HepG2 (cell line): ENCODE measurements around the gene BIRC7. TPM values are rescaled to one million over a fixed set of nuclear protein-coding genes. Genes with fewer than 3 reads are reported as not detected.

Source experiments
- ADNP ChIP-seq: sonication (generic); formaldehyde crosslinking; IDR thresholded peaks from 2 replicates; pipeline ENCODE4 v1.4.0; 2020; ENCODE audit warnings: missing genetic modification reagents
- ARHGAP35 ChIP-seq: sonication (generic); formaldehyde crosslinking; IDR thresholded peaks from 2 replicates; pipeline ENCODE4 v1.9.0; 2022; ENCODE audit warnings: mild to moderate bottlenecking, inconsistent platforms, moderate library complexity, missing genetic modification reagents, borderline replicate concordance
- ATF7 ChIP-seq, 2 experiments: fragments of 450-650 bp in 1 of 2; sonication (generic) in 1 of 2; formaldehyde crosslinking in 1 of 2; IDR thresholded peaks; 2 replicates each; pipeline versions ENCODE4 v1.4.0 to v1.6.1; 2016 to 2020; ENCODE audit warnings: antibody characterized with exemption in 1 of 2, mild to moderate bottlenecking in 1 of 2, missing genetic modification reagents in 1 of 2
- ISL2 ChIP-seq: sonication (generic); formaldehyde crosslinking; IDR thresholded peaks from 2 replicates; pipeline ENCODE4 v1.5.0; 2020; ENCODE audit warnings: missing genetic modification reagents
- MEIS1 ChIP-seq: sonication (generic); formaldehyde crosslinking; IDR thresholded peaks from 2 replicates; pipeline ENCODE4 v1.9.0; 2021; ENCODE audit warnings: mild to moderate bottlenecking, missing genetic modification reagents, moderate library complexity, borderline replicate concordance
- RELA ChIP-seq: sonication (generic); formaldehyde crosslinking; IDR thresholded peaks from 2 replicates; pipeline ENCODE4 v1.4.0; 2020; ENCODE audit warnings: missing genetic modification reagents
- ZBTB7B ChIP-seq: sonication (generic); formaldehyde crosslinking; IDR thresholded peaks from 2 replicates; pipeline ENCODE4 v1.4.0; 2020; ENCODE audit warnings: missing genetic modification reagents
- ZNF446 ChIP-seq: sonication (generic); formaldehyde crosslinking; IDR thresholded peaks from 2 replicates; pipeline ENCODE4 v1.5.0; 2020; ENCODE audit warnings: mild to moderate bottlenecking, missing genetic modification reagents
- ZNF468 ChIP-seq: sonication (generic); formaldehyde crosslinking; IDR thresholded peaks from 2 replicates; pipeline ENCODE4 v1.8.0; 2022; ENCODE audit warnings: mild to moderate bottlenecking, moderate library complexity, missing genetic modification reagents
- ZNF605 ChIP-seq: sonication (generic); formaldehyde crosslinking; IDR thresholded peaks from 2 replicates; pipeline ENCODE4 v1.8.0; 2022; ENCODE audit warnings: mild to moderate bottlenecking, missing genetic modification reagents
- ZNF792 ChIP-seq: IDR thresholded peaks from 2 replicates; pipeline ENCODE4 v1.6.1; 2016
- ZNF878 ChIP-seq: sonication (generic); formaldehyde crosslinking; IDR thresholded peaks from 2 replicates; pipeline ENCODE4 v1.8.1; 2023; ENCODE audit warnings: mild to moderate bottlenecking, missing genetic modification reagents, moderate library complexity
- polyA plus RNA-seq, 8 experiments: library from polyadenylated mRNA; depleted of rRNA in 3 of 8; stranded (reverse) in 7 of 8; unstranded in 1 of 8; fragments of >200 nt; fragmentation: Illumina TruSeq in 4 of 8; extraction: Trizol in 4 of 8; gene quantifications; 2 replicates each; pipeline versions ENCODE4 v1.2.1 to v1.2.3, GENCODE V29; 2011 to 2016; ENCODE audit warnings: low read depth in 4 of 8, missing spikeins in 1 of 8, mixed read lengths in 1 of 8; ENCODE audit not compliant: insufficient read depth in 1 of 8
- total RNA-seq, 5 experiments: library from RNA; depleted of rRNA; stranded (reverse); fragments of >200 nt; fragmentation: Illumina TruSeq; extraction: Trizol; gene quantifications; 2 replicates each; pipeline ENCODE4 v1.2.3, GENCODE V29; 2016; ENCODE audit warnings: low read depth in 1 of 5
- TF ChIP-seq, protein P1 (sequence below): fragments of 450-650 bp; IDR thresholded peaks from 2 replicates; pipeline ENCODE4 v1.6.1; 2016
- TF ChIP-seq, protein P2 (sequence below): sonication (generic); formaldehyde crosslinking; IDR thresholded peaks from 2 replicates; pipeline ENCODE4 v1.5.0; 2020; ENCODE audit warnings: missing genetic modification reagents
- TF ChIP-seq, protein P3 (sequence below): sonication (generic); formaldehyde crosslinking; IDR thresholded peaks from 2 replicates; pipeline ENCODE4 v1.4.0; 2020; ENCODE audit warnings: mild to moderate bottlenecking, low read depth, missing genetic modification reagents
- TF ChIP-seq, protein P4 (sequence below): IDR thresholded peaks from 2 replicates; pipeline ENCODE4 v1.6.1; 2016; ENCODE audit warnings: low read depth, control low read depth
- TF ChIP-seq, protein P5 (sequence below): sonication (generic); formaldehyde crosslinking; IDR thresholded peaks from 2 replicates; pipeline ENCODE4 v1.4.0; 2020; ENCODE audit warnings: missing genetic modification reagents, borderline replicate concordance

The BIRC7 gene
- total and polyA plus RNA-seq, 2 of the 13 experiments (the other 11 are each of a cell fraction or from before 2014, with no cell fraction given), result 0.27 to 5.1 TPM

DNA sequence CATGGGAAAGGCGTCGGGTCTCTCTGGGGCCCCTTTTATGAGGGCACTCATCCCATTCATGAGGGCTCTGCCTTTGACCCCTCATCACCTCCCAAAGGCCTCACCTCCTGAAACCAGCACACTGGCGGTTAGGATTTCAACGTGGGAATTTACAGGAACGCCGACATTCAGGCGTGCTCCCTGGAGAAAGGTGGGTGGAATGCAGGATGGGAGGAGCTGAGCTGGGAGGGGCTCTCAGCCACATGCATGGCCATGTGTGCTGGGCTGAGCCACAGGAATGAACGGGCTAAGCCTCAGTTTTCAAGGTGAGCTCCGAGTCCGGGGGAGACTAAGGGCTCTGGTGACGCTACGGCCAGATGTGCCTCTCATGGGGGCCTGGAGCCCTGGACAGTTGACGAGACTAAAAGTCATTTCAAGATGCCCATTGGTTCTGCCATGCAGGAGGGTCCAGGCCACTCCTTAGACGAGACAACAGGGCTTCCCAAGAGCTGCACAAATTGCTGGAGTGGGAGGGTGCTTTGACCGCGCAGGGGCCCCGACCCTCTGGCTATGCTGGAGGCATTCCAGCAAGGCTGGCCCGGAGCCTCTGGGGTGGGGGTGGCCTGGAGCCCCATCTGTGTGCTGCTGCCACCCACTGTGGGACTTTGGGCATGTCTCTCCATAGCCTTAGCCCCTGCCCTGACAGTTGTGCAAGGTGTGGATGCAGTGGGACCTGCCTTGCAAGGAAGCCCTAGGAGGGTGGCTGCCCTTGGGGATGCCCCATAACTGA is 33.1 kb downstream of the BIRC7 start (continued):
- TF ChIP-seq ATF7 (IDR thresholded peaks at IDR 0.05) (no peak), ATF7 (CRISPR knock-in tag; IDR thresholded peaks at IDR 0.05) (no peak), ZNF468 (no peak), ADNP (CRISPR knock-in tag) (no peak), ZNF878 (no peak), RELA (no peak), ZNF792 (CRISPR knock-in tag) (no peak), ZNF605 (CRISPR knock-in tag) (no peak), ZNF446 (no peak), MEIS1 (CRISPR knock-in tag) (no peak), ISL2 (CRISPR knock-in tag) (no peak), ZBTB7B (no peak), ARHGAP35 (CRISPR knock-in tag) (no peak)
- TF ChIP-seq, protein P1, sequence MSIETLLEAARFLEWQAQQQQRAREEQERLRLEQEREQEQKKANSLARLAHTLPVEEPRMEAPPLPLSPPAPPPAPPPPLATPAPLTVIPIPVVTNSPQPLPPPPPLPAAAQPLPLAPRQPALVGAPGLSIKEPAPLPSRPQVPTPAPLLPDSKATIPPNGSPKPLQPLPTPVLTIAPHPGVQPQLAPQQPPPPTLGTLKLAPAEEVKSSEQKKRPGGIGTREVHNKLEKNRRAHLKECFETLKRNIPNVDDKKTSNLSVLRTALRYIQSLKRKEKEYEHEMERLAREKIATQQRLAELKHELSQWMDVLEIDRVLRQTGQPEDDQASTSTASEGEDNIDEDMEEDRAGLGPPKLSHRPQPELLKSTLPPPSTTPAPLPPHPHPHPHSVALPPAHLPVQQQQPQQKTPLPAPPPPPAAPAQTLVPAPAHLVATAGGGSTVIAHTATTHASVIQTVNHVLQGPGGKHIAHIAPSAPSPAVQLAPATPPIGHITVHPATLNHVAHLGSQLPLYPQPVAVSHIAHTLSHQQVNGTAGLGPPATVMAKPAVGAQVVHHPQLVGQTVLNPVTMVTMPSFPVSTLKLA, result peak; percentile 40; the same call in 1 of the 2 replicates
- TF ChIP-seq, protein P2, sequence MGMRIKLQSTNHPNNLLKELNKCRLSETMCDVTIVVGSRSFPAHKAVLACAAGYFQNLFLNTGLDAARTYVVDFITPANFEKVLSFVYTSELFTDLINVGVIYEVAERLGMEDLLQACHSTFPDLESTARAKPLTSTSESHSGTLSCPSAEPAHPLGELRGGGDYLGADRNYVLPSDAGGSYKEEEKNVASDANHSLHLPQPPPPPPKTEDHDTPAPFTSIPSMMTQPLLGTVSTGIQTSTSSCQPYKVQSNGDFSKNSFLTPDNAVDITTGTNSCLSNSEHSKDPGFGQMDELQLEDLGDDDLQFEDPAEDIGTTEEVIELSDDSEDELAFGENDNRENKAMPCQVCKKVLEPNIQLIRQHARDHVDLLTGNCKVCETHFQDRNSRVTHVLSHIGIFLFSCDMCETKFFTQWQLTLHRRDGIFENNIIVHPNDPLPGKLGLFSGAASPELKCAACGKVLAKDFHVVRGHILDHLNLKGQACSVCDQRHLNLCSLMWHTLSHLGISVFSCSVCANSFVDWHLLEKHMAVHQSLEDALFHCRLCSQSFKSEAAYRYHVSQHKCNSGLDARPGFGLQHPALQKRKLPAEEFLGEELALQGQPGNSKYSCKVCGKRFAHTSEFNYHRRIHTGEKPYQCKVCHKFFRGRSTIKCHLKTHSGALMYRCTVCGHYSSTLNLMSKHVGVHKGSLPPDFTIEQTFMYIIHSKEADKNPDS (CRISPR knock-in tag), result 0 out of 2 replicates have a peak, but pooled peaks have one; percentile 23
- TF ChIP-seq, protein P3, sequence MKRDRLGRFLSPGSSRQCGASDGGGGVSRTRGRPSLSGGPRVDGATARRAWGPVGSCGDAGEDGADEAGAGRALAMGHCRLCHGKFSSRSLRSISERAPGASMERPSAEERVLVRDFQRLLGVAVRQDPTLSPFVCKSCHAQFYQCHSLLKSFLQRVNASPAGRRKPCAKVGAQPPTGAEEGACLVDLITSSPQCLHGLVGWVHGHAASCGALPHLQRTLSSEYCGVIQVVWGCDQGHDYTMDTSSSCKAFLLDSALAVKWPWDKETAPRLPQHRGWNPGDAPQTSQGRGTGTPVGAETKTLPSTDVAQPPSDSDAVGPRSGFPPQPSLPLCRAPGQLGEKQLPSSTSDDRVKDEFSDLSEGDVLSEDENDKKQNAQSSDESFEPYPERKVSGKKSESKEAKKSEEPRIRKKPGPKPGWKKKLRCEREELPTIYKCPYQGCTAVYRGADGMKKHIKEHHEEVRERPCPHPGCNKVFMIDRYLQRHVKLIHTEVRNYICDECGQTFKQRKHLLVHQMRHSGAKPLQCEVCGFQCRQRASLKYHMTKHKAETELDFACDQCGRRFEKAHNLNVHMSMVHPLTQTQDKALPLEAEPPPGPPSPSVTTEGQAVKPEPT (CRISPR knock-in tag), result no peak
- TF ChIP-seq, protein P4, sequence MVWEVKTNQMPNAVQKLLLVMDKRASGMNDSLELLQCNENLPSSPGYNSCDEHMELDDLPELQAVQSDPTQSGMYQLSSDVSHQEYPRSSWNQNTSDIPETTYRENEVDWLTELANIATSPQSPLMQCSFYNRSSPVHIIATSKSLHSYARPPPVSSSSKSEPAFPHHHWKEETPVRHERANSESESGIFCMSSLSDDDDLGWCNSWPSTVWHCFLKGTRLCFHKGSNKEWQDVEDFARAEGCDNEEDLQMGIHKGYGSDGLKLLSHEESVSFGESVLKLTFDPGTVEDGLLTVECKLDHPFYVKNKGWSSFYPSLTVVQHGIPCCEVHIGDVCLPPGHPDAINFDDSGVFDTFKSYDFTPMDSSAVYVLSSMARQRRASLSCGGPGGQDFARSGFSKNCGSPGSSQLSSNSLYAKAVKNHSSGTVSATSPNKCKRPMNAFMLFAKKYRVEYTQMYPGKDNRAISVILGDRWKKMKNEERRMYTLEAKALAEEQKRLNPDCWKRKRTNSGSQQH (CRISPR knock-in tag), result peak; percentile 62; the same call in 1 of the 2 replicates
- TF ChIP-seq, protein P5, sequence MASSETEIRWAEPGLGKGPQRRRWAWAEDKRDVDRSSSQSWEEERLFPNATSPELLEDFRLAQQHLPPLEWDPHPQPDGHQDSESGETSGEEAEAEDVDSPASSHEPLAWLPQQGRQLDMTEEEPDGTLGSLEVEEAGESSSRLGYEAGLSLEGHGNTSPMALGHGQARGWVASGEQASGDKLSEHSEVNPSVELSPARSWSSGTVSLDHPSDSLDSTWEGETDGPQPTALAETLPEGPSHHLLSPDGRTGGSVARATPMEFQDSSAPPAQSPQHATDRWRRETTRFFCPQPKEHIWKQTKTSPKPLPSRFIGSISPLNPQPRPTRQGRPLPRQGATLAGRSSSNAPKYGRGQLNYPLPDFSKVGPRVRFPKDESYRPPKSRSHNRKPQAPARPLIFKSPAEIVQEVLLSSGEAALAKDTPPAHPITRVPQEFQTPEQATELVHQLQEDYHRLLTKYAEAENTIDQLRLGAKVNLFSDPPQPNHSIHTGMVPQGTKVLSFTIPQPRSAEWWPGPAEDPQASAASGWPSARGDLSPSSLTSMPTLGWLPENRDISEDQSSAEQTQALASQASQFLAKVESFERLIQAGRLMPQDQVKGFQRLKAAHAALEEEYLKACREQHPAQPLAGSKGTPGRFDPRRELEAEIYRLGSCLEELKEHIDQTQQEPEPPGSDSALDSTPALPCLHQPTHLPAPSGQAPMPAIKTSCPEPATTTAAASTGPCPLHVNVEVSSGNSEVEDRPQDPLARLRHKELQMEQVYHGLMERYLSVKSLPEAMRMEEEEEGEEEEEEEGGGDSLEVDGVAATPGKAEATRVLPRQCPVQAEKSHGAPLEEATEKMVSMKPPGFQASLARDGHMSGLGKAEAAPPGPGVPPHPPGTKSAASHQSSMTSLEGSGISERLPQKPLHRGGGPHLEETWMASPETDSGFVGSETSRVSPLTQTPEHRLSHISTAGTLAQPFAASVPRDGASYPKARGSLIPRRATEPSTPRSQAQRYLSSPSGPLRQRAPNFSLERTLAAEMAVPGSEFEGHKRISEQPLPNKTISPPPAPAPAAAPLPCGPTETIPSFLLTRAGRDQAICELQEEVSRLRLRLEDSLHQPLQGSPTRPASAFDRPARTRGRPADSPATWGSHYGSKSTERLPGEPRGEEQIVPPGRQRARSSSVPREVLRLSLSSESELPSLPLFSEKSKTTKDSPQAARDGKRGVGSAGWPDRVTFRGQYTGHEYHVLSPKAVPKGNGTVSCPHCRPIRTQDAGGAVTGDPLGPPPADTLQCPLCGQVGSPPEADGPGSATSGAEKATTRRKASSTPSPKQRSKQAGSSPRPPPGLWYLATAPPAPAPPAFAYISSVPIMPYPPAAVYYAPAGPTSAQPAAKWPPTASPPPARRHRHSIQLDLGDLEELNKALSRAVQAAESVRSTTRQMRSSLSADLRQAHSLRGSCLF (CRISPR knock-in tag), result no peak
